Lung microvascular endothelial cell (primary cell): ENCODE results near the gene HK1. TPM values are rescaled to one million over a fixed set of nuclear protein-coding genes. Genes with fewer than 3 reads are reported as not detected.
A peak's percentile ranks its signal among the peaks of the same experiment; 100 is the strongest.

ENCODE experiments used
- DNase-seq, 2 donors: peaks; one replicate each; pipeline versions ENCODE4 v3.0.0 to v3.0.0-alpha.2; 2010; ENCODE audit warnings: low read depth in 2 of 2
- total RNA-seq: library from RNA; depleted of rRNA; stranded (reverse); fragments of >200 nt; gene quantifications from 2 replicates; pipeline ENCODE4 v1.2.1, GENCODE V29; 2014

HK1 gene
- total RNA-seq, 1 donor from 2014 or later = 86.7 TPM

GRCh38 chr10:69374242-69374641 lies 95.9 kb downstream of the HK1 start:
- no peak for DNase-seq

- no peak for DNase-seq
These were observed 96.6 kb downstream of the HK1 start for GRCh38 chr10:69374931-69375306.

- DNase-seq = no peak
These were observed 97.2 kb downstream of the HK1 start for GRCh38 chr10:69375307-69376151.

- no peak for DNase-seq
These were observed 98.4 kb downstream of the HK1 start for GRCh38 chr10:69376662-69377061.

- DNase-seq = peak in 1 of 2 donors; percentile 59
These were observed 98.9 kb downstream of the HK1 start for GRCh38 chr10:69377191-69377590.

GRCh38 chr10:69377933-69378332 lies 99.6 kb downstream of the HK1 start:
- DNase-seq = peak in 1 of 2 donors; percentile 98

- DNase-seq = no peak
These were observed 101.5 kb downstream of the HK1 start for GRCh38 chr10:69379800-69380199.

- peak in 1 of 2 donors; percentile 40 for DNase-seq
These were observed 104.3 kb downstream of the HK1 start for GRCh38 chr10:69382382-69383117.

GRCh38 chr10:69383558-69383957 lies 105.3 kb downstream of the HK1 start:
- peak; percentile 20 to 43 for DNase-seq

- no peak for DNase-seq
These were observed 106.0 kb downstream of the HK1 start for GRCh38 chr10:69384320-69384719.

- no peak for DNase-seq
These were observed 107.4 kb downstream of the HK1 start for GRCh38 chr10:69385454-69386350.

GRCh38 chr10:69387500-69387899 lies 109.2 kb downstream of the HK1 start:
- DNase-seq = no peak

GRCh38 chr10:69388488-69388887 lies 110.2 kb downstream of the HK1 start:
- DNase-seq = no peak

- DNase-seq = peak; percentile 24 to 54
These were observed 111.7 kb downstream of the HK1 start for GRCh38 chr10:69389827-69390490.

GRCh38 chr10:69391158-69391557 lies 112.9 kb downstream of the HK1 start:
- no peak for DNase-seq

- peak; percentile 82 to 89 for DNase-seq
These were observed 114.2 kb downstream of the HK1 start for GRCh38 chr10:69392481-69393000.

- DNase-seq = peak in 1 of 2 donors; percentile 20
These were observed 115.7 kb downstream of the HK1 start for GRCh38 chr10:69394020-69394419.

GRCh38 chr10:69397972-69398371 lies 119.7 kb downstream of the HK1 start:
- DNase-seq = no peak

GRCh38 chr10:69398466-69398865 lies 120.2 kb downstream of the HK1 start:
- no peak for DNase-seq

GRCh38 chr10:69400936-69401335 lies 122.6 kb downstream of the HK1 start:
- no peak for DNase-seq

GRCh38 chr10:69401416-69401815 lies 123.1 kb downstream of the HK1 start:
- no peak for DNase-seq
